ENCODE results near the gene PDIA5. TPM values are rescaled to one million over a fixed set of nuclear protein-coding genes. Genes with fewer than 3 reads are reported as not detected.

Gene PDIA5
- total RNA-seq, 1 donor: 54.3 TPM

GRCh38 chr3:123168605-123169004 lies 101.8 kb downstream of the PDIA5 start:
- DNase-seq (ENCODE audit: insufficient read length, low spot score, missing footprints): no peak
- Histone ChIP-seq H4K20me1 (ENCODE audit: insufficient read depth, low read length) (peaks cover 4% of the 10 kb centered on the region), H3K4me1 (ENCODE audit: insufficient read depth, low read length) (no peaks in the 10 kb centered on the region), H2AFZ (ENCODE audit: low read length) (no peak overlapping the region), H3K27ac (ENCODE audit: low read depth, low read length) (no peak overlapping the region), H3K36me3 (ENCODE audit: insufficient read depth, low read length) (peaks cover 26% of the 10 kb centered on the region), H3K4me3 (ENCODE audit: insufficient read depth, low read length) (no peak overlapping the region), H3K79me2 (ENCODE audit: insufficient read depth, low read length) (no peaks in the 10 kb centered on the region), H3K4me2 (ENCODE audit: insufficient read depth, low read length) (no peak overlapping the region), H3K27me3 (ENCODE audit: insufficient read depth, low read length) (no peaks in the 10 kb centered on the region), H3K9me3 (ENCODE audit: low read depth, low read length) (no peaks in the 10 kb centered on the region)
- TF ChIP-seq CTCF (IDR thresholded peaks at IDR 0.05; ENCODE audit: extremely low read depth, low read depth, low read length): no peak

- Histone ChIP-seq H3K79me2 (ENCODE audit: insufficient read depth, low read length) (no peaks in the 10 kb centered on the region), H3K4me3 (ENCODE audit: insufficient read depth, low read length) (no peak overlapping the region), H3K27me3 (ENCODE audit: insufficient read depth, low read length) (no peaks in the 10 kb centered on the region), H3K4me1 (ENCODE audit: insufficient read depth, low read length) (no peaks in the 10 kb centered on the region), H3K4me2 (ENCODE audit: insufficient read depth, low read length) (no peak overlapping the region), H3K9me3 (ENCODE audit: low read depth, low read length) (no peaks in the 10 kb centered on the region), H3K36me3 (ENCODE audit: insufficient read depth, low read length) (peaks cover 17% of the 10 kb centered on the region), H4K20me1 (ENCODE audit: insufficient read depth, low read length) (peaks cover 4% of the 10 kb centered on the region), H3K27ac (ENCODE audit: low read depth, low read length) (no peak overlapping the region), H2AFZ (ENCODE audit: low read length) (no peak overlapping the region)
- no peak for TF ChIP-seq CTCF (IDR thresholded peaks at IDR 0.05; ENCODE audit: extremely low read depth, low read depth, low read length)
- DNase-seq (ENCODE audit: insufficient read length, low spot score, missing footprints): no peak
These were observed 102.7 kb downstream of the PDIA5 start for GRCh38 chr3:123169492-123169929.

- H3K36me3 ChIP-seq (ENCODE audit: insufficient read depth, low read length): peaks cover 13% of the 10 kb centered on the region
- H2AFZ ChIP-seq (ENCODE audit: low read length): no peak overlapping the region
- peaks cover 4% of the 10 kb centered on the region for H4K20me1 ChIP-seq (ENCODE audit: insufficient read depth, low read length)
- no peak for TF ChIP-seq CTCF (IDR thresholded peaks at IDR 0.05; ENCODE audit: extremely low read depth, low read depth, low read length)
- no peaks in the 10 kb centered on the region for H3K4me1 ChIP-seq (ENCODE audit: insufficient read depth, low read length)
- H3K4me3 ChIP-seq (ENCODE audit: insufficient read depth, low read length): no peak overlapping the region
- no peaks in the 10 kb centered on the region for H3K9me3 ChIP-seq (ENCODE audit: low read depth, low read length)
- no peaks in the 10 kb centered on the region for H3K79me2 ChIP-seq (ENCODE audit: insufficient read depth, low read length)
- no peaks in the 10 kb centered on the region for H3K27me3 ChIP-seq (ENCODE audit: insufficient read depth, low read length)
- H3K4me2 ChIP-seq (ENCODE audit: insufficient read depth, low read length): no peak overlapping the region
- no peak for DNase-seq (ENCODE audit: insufficient read length, low spot score, missing footprints)
- H3K27ac ChIP-seq (ENCODE audit: low read depth, low read length): no peak overlapping the region
These were observed 103.1 kb downstream of the PDIA5 start for GRCh38 chr3:123169930-123170329.

GRCh38 chr3:123180791-123181190 lies 114.0 kb downstream of the PDIA5 start:
- H3K36me3 ChIP-seq (ENCODE audit: insufficient read depth, low read length): no peaks in the 10 kb centered on the region
- no peaks in the 10 kb centered on the region for H3K79me2 ChIP-seq (ENCODE audit: insufficient read depth, low read length)
- H3K9me3 ChIP-seq (ENCODE audit: low read depth, low read length): no peaks in the 10 kb centered on the region
- no peaks in the 10 kb centered on the region for H4K20me1 ChIP-seq (ENCODE audit: insufficient read depth, low read length)
- H2AFZ ChIP-seq (ENCODE audit: low read length): no peak overlapping the region
- no peaks in the 10 kb centered on the region for H3K27me3 ChIP-seq (ENCODE audit: insufficient read depth, low read length)
- no peaks in the 10 kb centered on the region for H3K4me1 ChIP-seq (ENCODE audit: insufficient read depth, low read length)
- DNase-seq (ENCODE audit: insufficient read length, low spot score, missing footprints): no peak
- H3K27ac ChIP-seq (ENCODE audit: low read depth, low read length): no peak overlapping the region
- TF ChIP-seq CTCF (IDR thresholded peaks at IDR 0.05; ENCODE audit: extremely low read depth, low read depth, low read length): no peak
- no peak overlapping the region for H3K4me2 ChIP-seq (ENCODE audit: insufficient read depth, low read length)
- H3K4me3 ChIP-seq (ENCODE audit: insufficient read depth, low read length): no peak overlapping the region

Data from osteoblast (primary cell).